Measurements from ENCODE around the gene ATAD2B.

- no peak for TF ChIP-seq EZH2 (IDR thresholded peaks at IDR 0.05; ENCODE audit: borderline replicate concordance, low read length)
- TF ChIP-seq, protein P1, sequence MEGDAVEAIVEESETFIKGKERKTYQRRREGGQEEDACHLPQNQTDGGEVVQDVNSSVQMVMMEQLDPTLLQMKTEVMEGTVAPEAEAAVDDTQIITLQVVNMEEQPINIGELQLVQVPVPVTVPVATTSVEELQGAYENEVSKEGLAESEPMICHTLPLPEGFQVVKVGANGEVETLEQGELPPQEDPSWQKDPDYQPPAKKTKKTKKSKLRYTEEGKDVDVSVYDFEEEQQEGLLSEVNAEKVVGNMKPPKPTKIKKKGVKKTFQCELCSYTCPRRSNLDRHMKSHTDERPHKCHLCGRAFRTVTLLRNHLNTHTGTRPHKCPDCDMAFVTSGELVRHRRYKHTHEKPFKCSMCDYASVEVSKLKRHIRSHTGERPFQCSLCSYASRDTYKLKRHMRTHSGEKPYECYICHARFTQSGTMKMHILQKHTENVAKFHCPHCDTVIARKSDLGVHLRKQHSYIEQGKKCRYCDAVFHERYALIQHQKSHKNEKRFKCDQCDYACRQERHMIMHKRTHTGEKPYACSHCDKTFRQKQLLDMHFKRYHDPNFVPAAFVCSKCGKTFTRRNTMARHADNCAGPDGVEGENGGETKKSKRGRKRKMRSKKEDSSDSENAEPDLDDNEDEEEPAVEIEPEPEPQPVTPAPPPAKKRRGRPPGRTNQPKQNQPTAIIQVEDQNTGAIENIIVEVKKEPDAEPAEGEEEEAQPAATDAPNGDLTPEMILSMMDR (IDR thresholded peaks at IDR 0.05; ENCODE audit: low read length) = peak; percentile 81
Measured at GRCh38 chr2:23824777-23825212, 102.1 kb downstream of the ATAD2B start.

Data from OCI-LY1 (cell line).